ENCODE results near the gene KCNG2. TPM values are rescaled to one million over a fixed set of nuclear protein-coding genes. Genes with fewer than 3 reads are reported as not detected.

Gene KCNG2
- total and polyA plus RNA-seq, 2 of the 4 experiments (the other 2 are of a cell fraction) = not detected

DNA sequence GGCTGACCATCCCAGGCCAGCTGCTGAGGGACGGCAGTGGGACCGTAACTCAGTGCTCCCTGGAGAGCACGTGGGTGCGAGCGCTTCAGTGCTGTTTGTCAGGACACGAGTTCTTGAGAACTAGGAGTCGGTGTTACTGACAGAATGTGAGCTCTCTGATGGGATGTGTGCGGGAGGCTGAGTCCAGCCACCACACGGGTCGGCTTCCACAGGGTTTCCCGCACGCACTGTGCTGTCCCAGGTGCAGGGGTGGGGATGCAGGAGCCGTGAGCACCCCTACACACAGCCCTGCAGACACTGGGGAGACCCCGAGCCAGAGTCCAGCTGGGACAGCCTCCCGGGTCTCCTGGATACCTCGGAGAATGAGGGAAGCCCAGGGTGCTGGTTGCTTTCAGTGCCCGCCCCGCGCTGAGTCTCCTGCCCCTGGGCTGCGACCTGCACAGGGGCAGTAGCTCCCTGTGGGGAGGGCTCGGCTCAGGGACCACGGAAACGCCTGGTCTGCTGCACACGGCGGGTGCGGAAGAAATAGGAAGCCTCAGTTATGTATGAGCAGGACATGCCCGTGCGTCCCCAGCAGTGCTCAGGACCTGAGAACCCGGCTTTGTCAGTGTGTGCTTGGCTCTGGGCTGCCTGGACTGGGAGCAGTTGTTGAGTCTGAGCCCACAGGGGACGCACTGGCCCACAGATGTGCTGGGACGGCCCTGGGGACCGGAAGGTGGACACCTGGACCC is 71.2 kb downstream of the KCNG2 start:
- ChIA-PET POLR2A (ENCODE audit: unreplicated experiment) (no interaction called here), CTCF (no interaction called here)
- Histone ChIP-seq H3K4me3 (ENCODE audit: insufficient read depth, low read depth, low read length) (no peak overlapping the region), H3K4me2 (ENCODE audit: low read depth, low read length) (no peak overlapping the region), H3K23ac (ENCODE audit: low read depth, low read length) (no peak overlapping the region), H2AK5ac (ENCODE audit: low read depth, low read length) (no peak overlapping the region), H2AK9ac (replicated peaks; ENCODE audit: low read depth, low read length, poor library complexity) (no peak overlapping the region), H2AFZ (replicated peaks; ENCODE audit: low read length, poor library complexity) (no peak overlapping the region), H3K18ac (ENCODE audit: low read depth, low read length) (no peak overlapping the region), H3K4ac (ENCODE audit: low read depth, low read length) (no peak overlapping the region), H2BK120ac (ENCODE audit: low read depth, low read length) (no peak overlapping the region), H4K5ac (ENCODE audit: low read depth, low read length) (no peak overlapping the region), H3K14ac (replicated peaks; ENCODE audit: low read depth, low read length) (no peak overlapping the region), H3K56ac (ENCODE audit: extremely low read depth, insufficient read depth, low read length) (no peak overlapping the region), H2BK20ac (ENCODE audit: low read depth, low read length) (no peak overlapping the region), H3K36me3 (ENCODE audit: control insufficient read depth, insufficient read depth, low read length) (no peaks in the 10 kb centered on the region), H2BK5ac (ENCODE audit: low read depth, low read length, poor library complexity, severe bottlenecking) (no peak overlapping the region), H4K8ac (ENCODE audit: low read depth in 2 of 2, low read length in 2 of 2) (no peak overlapping the region), H3K27me3 (ENCODE audit: control insufficient read depth, insufficient read depth, low read length) (no peaks in the 10 kb centered on the region; the same call in 1 of the 2 replicates), H3K4me1 (ENCODE audit: control insufficient read depth, insufficient read depth, low read length) (no peaks in the 10 kb centered on the region), H3K9ac (ENCODE audit: low read depth, low read length) (no peak overlapping the region), H4K20me1 (ENCODE audit: insufficient read depth, low read length) (no peaks in the 10 kb centered on the region), H2BK15ac (ENCODE audit: low read depth, low read length) (no peak overlapping the region), H3K79me1 (ENCODE audit: low read depth in 1 of 2, low read length in 2 of 2) (no peaks in the 10 kb centered on the region), H3K9me3 (ENCODE audit: control insufficient read depth, insufficient read depth, low read length) (peaks cover 8% of the 10 kb centered on the region), H3K9me1 (ENCODE audit: insufficient read depth, low read length) (no peaks in the 10 kb centered on the region), H3K27ac (ENCODE audit: insufficient read depth, low read length) (no peak overlapping the region), H4K91ac (ENCODE audit: insufficient read depth, low read depth, low read length) (no peak overlapping the region)
- dilution Hi-C loops (cut with HindIII; ENCODE audit: low sequenced_read_pairs, unreplicated experiment) = no loop called here
- no peak for ATAC-seq (ENCODE audit: low read depth)
- no peak for DNase-seq
- intact Hi-C loops (cut with micrococcal nuclease) = no loop called here
- in situ Hi-C loops (cut with MboI; ENCODE audit: low sequenced_read_pairs) = no loop called here
- no TSS peak for BruUV-seq (replicated peaks)
- 77% methylated on average over 7 of the region's 32 CpGs; no CpG with 5 or more reads in 1 of the 2 experiments for WGBS, 2 experiments (ENCODE audit: extremely low coverage in 2 of 2, insufficient read length in 1 of 2)
- no peak for TF ChIP-seq NFE2L2 (IDR thresholded peaks at IDR 0.05; ENCODE audit: low read depth, low read length)
- no peak for TF ChIP-seq FOS (IDR thresholded peaks at IDR 0.05; ENCODE audit: low read depth, low read length)
- TF ChIP-seq, protein P1, sequence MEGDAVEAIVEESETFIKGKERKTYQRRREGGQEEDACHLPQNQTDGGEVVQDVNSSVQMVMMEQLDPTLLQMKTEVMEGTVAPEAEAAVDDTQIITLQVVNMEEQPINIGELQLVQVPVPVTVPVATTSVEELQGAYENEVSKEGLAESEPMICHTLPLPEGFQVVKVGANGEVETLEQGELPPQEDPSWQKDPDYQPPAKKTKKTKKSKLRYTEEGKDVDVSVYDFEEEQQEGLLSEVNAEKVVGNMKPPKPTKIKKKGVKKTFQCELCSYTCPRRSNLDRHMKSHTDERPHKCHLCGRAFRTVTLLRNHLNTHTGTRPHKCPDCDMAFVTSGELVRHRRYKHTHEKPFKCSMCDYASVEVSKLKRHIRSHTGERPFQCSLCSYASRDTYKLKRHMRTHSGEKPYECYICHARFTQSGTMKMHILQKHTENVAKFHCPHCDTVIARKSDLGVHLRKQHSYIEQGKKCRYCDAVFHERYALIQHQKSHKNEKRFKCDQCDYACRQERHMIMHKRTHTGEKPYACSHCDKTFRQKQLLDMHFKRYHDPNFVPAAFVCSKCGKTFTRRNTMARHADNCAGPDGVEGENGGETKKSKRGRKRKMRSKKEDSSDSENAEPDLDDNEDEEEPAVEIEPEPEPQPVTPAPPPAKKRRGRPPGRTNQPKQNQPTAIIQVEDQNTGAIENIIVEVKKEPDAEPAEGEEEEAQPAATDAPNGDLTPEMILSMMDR (conservative IDR thresholded peaks at IDR 0.05; ENCODE audit: low read depth, low read length) = no peak
- TF ChIP-seq SMC3 (IDR thresholded peaks at IDR 0.05; ENCODE audit: low read depth, low read length) = no peak

Measured in IMR-90 (cell line).